COLO668 (cell line): ENCODE results near the gene NCOA3.

ENCODE experiments used
- DNase-seq: peaks from one replicate; lab custom pipeline; 2025; ENCODE audit not compliant: unreplicated experiment; lab: John Stamatoyannopoulos, UW

NCOA3 gene

DNA sequence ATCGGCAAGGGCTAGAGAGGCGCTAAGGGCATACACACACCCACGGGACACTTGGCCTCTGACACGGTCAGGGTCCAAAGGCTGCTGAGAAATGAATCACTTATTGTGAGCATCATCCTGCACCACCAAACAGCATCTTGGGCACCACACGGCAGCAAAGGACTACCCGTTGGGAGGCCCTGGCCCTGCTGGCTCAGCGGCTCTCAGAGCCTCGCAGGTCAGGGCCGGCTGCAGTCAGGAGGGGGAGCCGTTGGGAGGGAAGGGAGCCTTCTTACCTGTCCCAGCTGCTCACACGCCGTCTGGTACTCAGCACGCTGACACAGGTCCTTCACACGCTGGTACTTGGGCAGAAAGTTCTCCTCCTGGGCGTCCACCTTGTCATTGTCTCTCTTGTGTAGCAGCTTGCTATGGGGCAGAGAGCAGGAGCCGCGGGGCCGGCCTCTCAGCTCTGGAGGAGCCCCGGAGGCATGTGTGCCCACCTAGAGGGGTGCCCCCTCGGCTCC, 174.6 kb downstream of the NCOA3 start:
- DNase-seq = peak; percentile 21

DNA sequence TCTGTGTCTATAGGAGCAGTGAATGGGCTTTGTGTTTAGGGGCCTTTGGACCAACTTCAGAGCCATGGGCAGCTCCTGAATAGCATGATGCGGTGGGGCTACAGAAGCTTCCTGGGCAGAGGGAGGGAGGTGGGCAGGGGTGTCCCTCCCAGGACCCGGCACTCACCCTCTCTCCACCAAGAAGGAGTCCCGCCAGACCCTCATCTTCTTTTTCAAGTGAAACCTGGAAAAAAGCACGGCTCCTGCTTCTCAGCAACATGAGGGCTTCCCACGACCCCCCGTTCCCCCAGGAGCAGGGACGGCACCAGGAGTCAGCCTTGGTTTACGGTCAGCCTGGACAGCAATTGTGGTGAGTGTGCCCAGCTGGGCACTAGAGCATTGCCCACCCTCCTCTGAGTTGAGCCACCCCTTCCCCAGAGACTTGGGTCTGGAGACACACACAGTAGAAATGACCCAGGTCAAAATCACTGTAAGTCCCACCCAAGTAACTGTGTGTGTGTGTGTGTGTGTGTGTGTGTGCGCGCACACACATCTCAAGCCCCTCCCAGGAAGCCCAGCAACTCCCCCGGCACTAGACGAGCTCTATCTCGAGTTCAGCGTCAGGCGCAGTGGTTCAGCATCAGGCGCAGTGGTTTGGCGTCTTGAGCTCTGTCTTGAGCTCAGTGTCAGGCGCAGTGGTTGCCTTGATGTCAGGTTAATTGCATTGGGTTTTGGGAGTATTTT, 175.4 kb downstream of the NCOA3 start:
- no peak for DNase-seq

DNA sequence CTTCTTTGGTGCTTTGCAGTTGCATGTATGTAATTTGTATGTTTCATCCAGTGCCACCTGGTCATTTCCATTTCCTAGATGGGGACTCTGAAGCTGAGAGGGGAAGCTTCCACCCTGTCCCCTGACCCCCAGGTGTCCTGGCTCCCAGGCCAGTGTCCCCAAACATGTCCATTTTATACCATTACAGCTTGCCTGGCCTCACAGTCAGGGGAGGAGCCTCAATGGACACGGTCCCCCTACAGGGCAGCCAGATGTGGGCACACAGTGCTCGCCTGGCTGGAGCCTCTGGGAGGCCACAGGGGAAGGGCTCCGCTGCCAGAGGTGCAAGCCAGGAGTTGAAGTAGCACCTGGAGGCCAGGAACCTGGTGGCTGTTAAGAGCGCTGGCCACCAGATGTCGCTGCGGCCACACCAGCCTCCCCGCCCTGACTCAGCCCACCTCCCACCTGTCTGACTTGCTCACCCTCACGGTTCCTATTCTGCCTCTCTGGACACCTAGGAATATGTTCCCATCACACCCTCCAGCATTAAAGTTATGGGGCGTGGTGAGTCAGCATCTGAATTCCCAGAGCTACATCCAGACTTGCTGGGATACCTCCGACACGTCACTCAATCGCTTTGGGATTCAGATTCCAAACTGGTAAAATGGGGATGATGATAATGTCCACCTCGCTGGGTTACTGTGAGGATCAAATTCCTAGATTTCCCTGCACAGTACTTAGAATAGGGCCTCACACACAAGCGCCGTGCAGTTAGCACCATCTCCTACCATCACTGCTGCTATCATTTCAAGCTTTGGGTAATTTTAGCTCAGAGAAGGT, 176.2 kb downstream of the NCOA3 start:
- peak; percentile 65 for DNase-seq

DNA sequence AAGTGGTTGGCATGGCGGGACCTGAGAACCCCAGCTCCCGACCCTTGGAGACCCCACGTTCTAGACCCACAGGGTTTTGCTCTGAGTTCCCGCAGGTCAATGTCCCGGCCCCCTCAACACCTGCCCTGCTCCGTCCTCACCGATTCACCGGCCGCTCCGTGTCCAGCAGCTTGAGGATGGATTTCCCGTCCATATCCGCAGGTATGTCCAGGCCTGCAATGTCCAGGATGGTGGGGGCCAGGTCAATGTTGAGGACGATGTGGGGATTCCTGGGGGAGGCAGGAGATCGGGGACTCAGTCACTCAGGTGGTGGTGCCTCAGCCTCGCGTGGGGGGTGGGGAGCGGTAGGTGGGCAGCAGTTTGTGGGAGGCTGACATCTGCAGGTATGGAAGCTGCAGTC, 176.8 kb downstream of the NCOA3 start:
- DNase-seq = no peak

DNA sequence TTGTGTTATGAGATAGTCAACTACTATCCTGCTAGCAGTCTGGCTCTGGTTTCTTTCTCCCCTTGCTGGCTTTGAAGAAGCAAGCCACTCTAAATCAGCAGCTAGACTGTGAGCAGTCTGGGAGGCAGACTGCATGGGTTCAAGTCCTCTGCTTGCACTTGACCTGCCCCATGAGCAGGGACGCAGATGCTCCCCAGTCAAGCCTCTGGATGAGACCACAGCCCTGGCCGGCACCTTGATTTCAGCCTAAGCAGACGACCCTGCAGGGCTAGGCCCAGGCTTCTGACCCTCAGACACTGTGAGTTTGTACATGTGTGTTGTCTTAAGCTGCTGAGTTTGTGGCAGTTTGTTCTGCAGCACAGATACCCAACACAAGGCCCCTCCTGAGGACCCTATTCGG, 177.8 kb downstream of the NCOA3 start:
- DNase-seq = no peak

DNA sequence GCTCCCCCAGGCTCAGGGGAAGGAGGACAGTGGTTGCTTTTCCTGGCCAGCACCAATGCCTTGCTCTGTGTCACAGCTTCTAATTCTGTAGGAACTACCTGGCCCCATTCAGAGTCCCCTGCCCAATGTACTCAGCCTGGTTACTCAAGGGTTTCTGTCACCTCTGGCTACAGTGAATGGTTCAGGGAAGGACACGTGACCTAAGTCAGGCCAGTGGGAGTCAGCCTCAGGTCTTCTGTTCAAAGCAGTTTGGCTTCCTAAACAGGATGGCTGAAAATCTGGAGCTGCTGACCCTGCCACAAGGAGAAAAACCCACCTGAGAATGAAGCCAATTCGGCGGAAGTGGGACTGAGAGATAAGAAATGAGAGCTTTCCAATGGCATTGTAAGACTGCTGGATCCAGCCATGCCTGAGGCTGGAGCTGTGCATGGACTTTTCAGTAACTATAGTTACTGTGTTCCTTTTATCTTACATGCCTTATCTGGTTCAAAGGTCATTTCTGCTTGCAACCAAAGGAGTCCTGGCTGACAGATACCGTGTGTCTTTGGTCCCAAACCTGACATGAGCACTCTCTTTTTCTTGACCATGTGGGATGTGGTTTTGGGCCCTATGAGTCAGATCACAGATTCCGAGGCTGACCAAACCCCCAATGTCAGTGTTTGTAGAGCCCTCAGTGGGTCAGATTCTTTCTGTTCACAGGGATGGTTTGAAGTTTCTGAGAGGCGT, 179.3 kb downstream of the NCOA3 start:
- no peak for DNase-seq

DNA sequence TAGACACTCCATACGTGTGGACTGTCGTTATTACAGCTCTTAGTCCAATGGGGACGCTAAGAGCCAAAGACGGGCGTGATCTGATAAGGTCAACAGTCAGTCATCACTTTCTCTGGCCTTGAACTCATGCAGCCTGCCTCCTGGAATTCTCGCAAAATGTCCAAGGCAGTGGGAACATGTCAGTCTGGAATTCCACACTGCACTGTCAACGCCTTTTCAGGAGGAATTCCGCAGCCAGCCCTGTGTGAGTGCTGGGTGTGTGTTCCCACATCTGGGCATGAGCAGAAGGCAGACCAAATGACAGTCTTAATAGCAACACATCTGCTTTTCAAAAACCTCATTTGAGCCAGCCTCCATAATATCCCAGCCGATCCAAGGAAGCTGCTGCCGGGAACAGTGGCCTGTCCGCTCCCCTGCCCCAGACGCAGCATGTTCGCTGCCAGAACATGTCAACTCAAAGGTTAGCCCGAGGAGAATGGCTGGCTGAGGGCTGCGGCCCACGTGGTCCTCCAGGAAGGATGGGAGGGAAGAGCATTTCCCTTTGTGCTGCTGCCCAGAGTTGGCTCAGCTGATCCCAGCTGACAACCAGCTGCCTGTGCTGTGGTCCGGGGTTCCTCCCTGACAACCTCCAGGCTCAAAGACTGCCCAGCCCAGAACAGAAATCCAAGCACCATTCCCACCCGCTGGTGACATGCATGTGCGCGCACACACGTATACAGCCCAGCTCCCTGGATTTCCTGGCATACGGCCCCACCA, 180.5 kb downstream of the NCOA3 start:
- no peak for DNase-seq

DNA sequence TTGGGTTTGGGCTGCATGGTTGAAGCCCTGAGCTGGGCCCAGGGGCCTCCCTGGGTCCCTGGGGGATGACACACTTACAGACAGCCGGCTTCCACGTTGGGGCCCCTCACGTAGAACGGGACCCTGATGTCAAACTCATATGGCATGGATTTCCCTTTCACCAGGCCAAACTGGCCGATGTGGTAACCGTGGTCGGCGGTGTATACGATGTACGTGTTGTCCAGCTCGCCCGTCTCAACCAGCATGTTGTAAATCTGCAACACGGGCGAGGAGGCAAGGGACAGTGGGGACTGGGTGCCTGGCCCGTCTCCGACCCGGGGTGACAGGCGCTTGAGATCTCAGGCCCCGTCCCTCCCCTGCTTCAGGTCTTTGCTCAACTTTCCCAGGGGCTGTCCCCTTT, 181.2 kb downstream of the NCOA3 start:
- no peak for DNase-seq

DNA sequence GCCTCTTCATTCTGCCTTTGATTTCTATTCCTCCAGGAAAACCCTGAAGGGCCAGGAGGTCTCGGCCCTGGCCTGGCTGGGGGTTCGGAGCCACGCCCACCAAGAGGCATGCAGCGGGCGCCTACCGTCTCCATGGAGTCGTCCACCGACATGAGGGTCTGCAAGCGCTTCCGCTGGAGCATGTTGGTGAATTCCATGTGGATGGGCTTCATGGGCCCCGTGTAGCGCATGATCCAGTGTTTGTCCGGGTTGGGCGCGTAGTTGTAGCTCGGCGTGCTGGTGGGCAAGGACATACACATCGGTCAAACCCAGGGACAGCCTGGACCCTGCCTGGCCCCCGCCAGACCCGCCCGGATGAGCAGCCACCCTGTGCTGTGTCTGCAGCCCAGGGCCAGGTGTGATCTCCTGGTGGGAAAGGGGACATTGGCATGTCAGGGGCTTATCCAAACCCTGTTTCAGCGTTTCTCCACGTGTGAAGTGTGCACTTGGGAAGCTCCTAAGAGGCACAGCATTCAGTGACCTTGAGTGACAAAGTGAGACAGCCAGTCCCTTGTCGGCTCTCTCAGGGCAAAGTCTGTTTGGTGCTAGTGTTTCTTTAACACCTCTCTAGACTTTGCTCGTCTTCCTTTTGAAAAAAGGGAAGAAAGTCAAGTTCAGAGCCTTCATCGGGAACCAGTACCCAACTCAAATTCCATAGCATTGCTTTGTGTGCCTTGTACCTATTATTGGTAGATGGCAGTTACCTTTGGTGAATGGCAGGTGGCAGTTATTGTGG, 182.8 kb downstream of the NCOA3 start:
- no peak for DNase-seq

DNA sequence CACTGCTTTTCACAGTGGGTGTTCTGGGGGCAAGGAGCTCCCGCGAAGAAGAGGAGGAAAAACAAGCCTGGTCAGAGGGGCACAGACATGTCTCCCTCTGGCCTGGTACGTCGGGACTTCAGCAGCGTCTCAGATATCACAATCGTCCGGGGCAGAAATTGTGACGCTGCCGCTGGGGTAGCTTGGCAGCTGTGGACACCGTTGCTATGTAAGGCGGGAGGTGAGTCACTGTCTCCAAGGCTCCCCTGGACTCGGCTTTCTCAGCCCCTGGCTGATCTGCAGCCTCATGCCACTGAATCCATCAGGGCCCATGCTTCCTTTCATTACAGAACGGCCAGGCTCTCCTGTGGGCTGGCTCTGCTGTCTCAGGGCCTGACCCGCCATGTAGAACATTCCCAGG, 184.9 kb downstream of the NCOA3 start:
- DNase-seq = peak; percentile 41

DNA sequence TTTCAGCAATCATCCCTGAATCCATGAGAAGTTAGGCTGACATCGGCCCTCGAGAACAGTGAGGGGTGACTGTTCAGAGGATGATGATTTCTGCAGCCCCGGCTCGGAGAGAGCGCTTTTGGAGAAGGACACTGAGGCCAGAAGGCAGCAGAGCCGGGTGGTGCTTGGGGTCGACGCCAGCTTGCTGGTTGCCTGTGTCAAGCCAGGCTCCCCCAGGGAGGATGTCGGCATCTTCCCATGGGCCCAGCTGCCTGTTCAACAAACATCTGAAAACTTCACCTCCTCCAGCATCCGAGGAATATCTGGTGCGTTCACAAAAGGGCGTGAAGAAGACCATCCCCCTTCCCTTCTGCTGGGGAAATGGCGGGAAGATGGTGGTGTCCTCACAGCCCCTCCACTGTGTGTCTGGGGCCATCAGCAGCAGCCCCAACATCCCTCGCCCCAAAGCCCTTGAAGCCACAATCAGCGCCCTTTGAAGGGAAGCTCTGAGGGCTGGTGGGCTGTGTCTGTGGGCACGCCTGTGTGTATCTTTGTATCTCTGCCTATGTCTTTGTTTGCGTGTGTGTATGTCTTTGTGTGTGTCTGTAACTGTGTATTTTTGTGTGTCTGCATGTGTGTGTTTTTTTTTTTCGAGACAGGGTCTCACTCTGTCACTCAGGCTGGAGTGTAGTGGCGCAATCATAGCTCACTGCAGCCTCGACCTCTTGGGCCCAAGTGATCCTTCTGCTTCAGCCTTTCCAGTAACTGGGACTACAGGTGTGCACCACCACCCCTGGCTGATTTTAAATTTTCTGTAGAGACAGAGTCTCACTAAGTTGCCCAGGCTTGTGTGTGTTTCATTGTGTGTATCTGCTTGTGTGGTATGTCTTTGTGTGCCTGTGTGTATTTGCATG, 185.7 kb downstream of the NCOA3 start:
- DNase-seq = no peak

DNA sequence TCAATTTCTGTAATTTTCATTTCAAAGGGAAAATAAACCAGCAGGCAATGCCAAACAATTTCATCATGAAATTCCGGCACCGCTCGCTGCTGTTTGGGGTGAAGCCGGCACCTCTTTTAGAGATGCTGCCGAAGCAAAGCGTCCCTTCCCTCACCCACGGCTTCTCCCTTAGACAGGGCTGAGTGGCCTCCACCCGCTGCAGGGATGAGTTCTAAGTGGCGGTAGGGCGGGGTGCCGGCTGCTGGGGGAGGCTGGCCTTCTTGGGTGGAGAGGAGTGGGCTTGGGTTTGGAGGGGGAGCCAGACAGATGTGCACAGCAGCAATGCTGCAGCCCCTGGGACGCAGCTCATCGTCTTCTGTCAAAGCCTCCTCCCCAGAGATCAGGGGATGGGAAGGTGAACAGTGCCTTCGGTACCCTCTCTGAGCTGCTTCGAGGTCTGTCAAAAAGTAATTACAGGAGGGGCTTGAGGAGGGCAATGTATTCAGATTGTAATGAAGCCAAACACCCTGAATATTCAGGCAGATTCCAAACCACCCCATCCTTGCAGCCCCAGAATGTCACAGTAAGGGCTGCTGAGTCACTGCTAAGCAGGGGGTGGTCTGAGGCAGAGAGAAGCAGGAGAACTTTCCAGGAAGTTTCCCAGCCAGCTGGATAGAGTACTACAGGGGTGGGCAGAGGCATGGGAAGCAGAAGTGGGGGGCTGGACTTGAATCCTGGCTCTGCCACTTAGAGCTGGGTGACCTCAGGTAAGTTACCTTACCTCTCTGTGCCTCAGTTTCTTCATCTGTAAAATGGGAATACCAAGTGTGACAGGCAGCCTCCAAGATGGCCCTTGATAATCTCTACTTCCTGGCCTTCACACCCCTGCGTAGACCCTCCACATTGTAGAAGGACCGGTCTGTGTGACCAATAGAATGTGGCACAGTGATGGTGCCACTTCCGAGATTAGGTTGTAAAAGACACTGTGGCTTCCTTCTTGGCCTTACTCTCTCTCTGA, 187.0 kb downstream of the NCOA3 start:
- no peak for DNase-seq

DNA sequence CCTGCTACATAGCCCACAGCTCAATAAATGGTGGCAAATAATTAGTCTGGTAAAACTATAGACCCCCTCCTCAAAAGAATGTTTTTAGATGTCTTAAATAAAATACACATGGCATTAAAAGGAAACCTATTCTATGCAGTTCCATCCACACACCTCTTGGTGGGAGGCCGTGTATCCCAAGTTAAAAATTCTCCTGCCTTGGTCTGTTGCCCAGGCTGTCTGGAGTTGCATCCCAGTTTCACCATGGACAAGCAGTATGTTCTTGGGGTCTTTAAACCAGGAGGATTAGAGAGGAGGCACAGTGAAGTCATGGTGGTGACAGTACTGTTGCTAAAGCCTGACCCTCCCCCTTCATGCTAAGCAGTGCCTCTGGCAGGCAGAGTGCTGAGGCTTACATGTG, 188.0 kb downstream of the NCOA3 start:
- DNase-seq = no peak

DNA sequence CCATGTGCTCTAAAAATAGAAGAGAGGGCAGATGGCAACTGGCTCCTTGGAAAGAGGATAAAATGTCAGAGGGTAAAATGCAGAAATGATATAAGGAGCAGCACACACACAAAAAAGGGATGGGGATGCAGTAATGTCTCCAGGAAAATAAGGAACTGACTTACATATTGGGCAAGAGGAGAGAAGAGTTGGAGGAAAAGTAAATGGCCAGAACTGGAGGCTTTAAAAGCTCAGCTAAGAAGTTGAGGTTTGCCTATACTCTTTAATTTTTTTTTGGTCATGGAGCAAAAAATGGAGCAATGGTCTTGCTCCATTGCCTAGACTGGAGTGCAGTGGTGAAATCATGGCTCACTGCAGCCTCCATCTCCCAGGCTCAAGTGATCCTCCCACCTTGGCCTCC, 189.9 kb downstream of the NCOA3 start:
- no peak for DNase-seq

DNA sequence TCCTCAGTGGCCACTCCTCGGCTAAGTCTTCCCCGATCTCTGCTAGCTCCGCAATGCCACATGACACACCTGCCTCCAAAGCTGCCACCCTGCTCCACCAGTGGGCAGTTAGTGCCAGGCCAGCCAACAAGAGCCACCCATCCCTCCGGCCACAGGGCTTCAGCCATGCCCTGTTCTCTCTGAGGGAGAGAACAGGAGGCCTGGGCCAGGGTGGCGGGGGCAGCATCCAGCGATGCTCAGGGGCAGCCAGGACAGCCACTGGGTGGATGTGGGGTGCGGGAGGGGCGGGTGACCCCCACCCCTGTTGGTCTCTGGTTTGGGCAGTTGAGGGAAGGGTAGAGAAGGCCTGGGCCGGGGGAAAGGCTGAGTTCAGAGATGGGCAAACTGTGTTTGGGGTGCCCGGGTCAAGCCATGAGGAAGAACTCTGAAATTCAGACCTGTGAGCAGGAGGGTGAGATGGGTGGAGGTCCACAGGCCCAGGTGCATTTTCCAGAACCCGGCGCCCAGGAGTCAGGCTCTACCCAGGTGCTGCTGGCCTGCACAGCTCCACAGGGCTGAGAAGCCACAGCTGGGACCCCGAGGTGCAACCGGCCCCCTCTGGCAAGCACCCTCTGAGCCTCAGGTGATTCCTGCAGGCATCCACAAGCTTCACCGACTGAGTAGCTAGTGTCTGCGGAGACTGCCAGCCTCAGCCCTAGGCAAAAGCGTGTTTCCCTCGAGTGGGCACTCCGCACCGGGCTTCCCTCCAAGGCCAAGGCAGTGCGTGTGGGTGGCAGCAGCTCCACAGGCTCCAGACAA, 192.5 kb downstream of the NCOA3 start:
- DNase-seq = no peak

DNA sequence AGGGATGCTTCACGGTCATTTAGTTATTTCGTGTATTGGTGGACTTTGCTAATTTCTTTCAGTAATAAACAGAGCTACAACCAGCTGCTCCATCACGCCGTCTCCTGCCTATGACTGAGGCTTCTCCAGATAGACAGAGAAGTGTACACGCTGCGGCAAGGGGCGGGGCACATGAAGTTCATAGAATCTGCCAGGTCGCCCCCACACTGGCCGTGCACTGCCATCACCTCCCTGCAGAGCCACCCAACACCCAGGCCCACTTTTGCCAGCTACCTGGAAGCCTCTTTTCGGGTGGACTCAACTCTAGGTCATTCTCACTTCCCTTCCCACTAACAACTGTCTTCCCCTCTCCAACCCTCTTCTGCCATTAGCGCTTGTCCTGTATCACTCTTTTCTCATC, 195.2 kb downstream of the NCOA3 start:
- DNase-seq = no peak

DNA sequence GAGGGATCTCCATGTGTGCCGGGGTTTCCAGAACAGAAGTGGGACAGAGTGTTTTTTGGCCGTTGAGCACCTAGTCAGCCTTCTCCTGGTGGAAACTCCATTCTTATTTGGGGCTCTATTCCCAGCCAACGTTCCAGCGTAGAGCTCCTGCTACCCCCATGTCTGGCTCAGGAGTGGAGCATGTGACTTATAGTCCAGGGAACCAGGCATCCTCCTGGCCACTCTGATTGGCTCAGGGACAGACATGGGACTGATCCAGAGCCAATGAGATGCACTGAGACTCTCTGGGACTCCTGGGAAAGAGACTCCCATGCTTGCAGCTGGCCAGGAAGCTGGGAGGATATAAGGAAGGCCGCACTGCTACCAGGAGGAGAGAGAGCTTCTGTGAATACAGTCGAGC, 196.5 kb downstream of the NCOA3 start:
- DNase-seq = no peak
